Breast epithelium (tissue), 4 donors: ENCODE data around the gene ZC3H4. TPM values are rescaled to one million over a fixed set of nuclear protein-coding genes. Genes with fewer than 3 reads are reported as not detected.
A peak's percentile ranks its signal among the peaks of the same experiment; 100 is the strongest.

Experiments used
- DNase-seq, 2 donors: peaks; one replicate each; pipeline ENCODE4 v3.0.0-alpha.2; 2019; ENCODE audit warnings: low spot score in 2 of 2
- H3K27ac ChIP-seq, 2 donors: fragments of 200-600 bp; sonication (generic) in 1 of 2; one replicate each; pipeline ENCODE4 v1.5.1; 2016 to 2019; ENCODE audit warnings: mild to moderate bottlenecking in 1 of 2
- H3K27me3 ChIP-seq, 2 donors: fragments of 200-600 bp; sonication (generic) in 1 of 2; one replicate each; pipeline versions ENCODE4 v1.5.1 to v1.6.0; 2017 to 2019; ENCODE audit warnings: control low read depth in 1 of 2, mild to moderate bottlenecking in 1 of 2
- H3K36me3 ChIP-seq: fragments of 200-600 bp; one replicate; pipeline ENCODE4 v1.5.1; 2019
- H3K4me1 ChIP-seq, 2 donors: fragments of 200-600 bp; sonication (generic); one replicate each; pipeline ENCODE4 v1.5.1; 2016 to 2019; ENCODE audit warnings: control low read depth in 1 of 2
- H3K4me3 ChIP-seq, 3 donors: fragments of 200-600 bp; sonication (generic); 1 replicate in 2 of 3; 2 replicates in 1 of 3; pipeline ENCODE4 v1.5.1; 2016 to 2019; ENCODE audit warnings: mild to moderate bottlenecking in 3 of 3, moderate library complexity in 2 of 3
- H3K9me3 ChIP-seq, 2 donors: fragments of 200-600 bp; sonication (generic) in 1 of 2; one replicate each; pipeline ENCODE4 v1.5.1; 2016 to 2019; ENCODE audit warnings: control low read depth in 1 of 2
- POLR2A ChIP-seq: fragments of 450-650 bp; IDR thresholded peaks from one replicate; pipeline ENCODE4 v1.6.1; 2016; ENCODE audit warnings: antibody characterized with exemption, mild to moderate bottlenecking, moderate library complexity
- POLR2AphosphoS5 ChIP-seq, 3 donors: sonication (generic); formaldehyde crosslinking; IDR thresholded peaks; one replicate each; pipeline ENCODE4 v1.6.1; 2017; ENCODE audit warnings: antibody characterized with exemption in 3 of 3
- intact Hi-C: fragments of 100-400 bp; cut with DNase I; formaldehyde crosslinking; loops from one replicate; pipeline ENCODE4 v1.15.1; 2023; ENCODE audit warnings: low total_unique reads
- total RNA-seq, 3 donors: library from RNA; depleted of rRNA; stranded (reverse); fragments of >200 nt; gene quantifications; one replicate each; pipeline ENCODE4 v1.1.0, GENCODE V29; 2016
- TF ChIP-seq, protein P1 (sequence below), 3 donors: fragments of 450-650 bp; IDR thresholded peaks; one replicate each; pipeline ENCODE4 v1.5.1; 2016 to 2017; ENCODE audit warnings: antibody characterized with exemption in 3 of 3, mild to moderate bottlenecking in 3 of 3, moderate library complexity in 3 of 3

The ZC3H4 gene
- total RNA-seq, 3 donors from 2014 or later, result 17.7 to 23.4 (median 19.5) TPM

DNA sequence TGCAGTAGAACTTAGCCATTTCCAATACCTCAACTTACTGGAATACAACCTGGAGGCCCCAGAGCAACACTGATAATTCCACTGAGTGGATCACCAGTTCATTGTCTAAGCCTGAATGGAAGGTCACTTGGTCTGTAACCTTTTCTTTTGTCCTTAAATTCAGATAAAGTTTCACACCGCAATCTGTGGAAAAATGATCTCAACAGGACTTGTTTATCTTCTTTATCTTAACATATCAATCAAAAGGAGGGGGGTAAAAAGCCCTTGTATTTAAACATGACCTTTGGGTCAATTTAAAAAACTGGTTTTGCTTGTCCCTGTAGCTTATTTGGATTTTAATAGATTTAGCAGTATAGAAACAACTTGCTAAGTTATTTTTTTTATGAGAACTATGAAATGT is 38.6 kb upstream of the ZC3H4 start:
- peak overlapping the region in 1 of 2 donors; percentile 5 for H3K27ac ChIP-seq
- intact Hi-C loops, result no loop called here
- H3K9me3 ChIP-seq, result no peaks in the 10 kb centered on the region
- no peak for DNase-seq
- H3K4me3 ChIP-seq, result no peak overlapping the region
- TF ChIP-seq POLR2A (no peak), POLR2AphosphoS5 (IDR thresholded peaks at IDR 0.05) (no peak)
- TF ChIP-seq, protein P1, sequence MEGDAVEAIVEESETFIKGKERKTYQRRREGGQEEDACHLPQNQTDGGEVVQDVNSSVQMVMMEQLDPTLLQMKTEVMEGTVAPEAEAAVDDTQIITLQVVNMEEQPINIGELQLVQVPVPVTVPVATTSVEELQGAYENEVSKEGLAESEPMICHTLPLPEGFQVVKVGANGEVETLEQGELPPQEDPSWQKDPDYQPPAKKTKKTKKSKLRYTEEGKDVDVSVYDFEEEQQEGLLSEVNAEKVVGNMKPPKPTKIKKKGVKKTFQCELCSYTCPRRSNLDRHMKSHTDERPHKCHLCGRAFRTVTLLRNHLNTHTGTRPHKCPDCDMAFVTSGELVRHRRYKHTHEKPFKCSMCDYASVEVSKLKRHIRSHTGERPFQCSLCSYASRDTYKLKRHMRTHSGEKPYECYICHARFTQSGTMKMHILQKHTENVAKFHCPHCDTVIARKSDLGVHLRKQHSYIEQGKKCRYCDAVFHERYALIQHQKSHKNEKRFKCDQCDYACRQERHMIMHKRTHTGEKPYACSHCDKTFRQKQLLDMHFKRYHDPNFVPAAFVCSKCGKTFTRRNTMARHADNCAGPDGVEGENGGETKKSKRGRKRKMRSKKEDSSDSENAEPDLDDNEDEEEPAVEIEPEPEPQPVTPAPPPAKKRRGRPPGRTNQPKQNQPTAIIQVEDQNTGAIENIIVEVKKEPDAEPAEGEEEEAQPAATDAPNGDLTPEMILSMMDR (IDR thresholded peaks at IDR 0.05), result no peak
- no peaks in the 10 kb centered on the region for H3K27me3 ChIP-seq
- peaks cover 0 to 1% of the 10 kb centered on the region in 2 donors for H3K4me1 ChIP-seq
- no peaks in the 10 kb centered on the region for H3K36me3 ChIP-seq

DNA sequence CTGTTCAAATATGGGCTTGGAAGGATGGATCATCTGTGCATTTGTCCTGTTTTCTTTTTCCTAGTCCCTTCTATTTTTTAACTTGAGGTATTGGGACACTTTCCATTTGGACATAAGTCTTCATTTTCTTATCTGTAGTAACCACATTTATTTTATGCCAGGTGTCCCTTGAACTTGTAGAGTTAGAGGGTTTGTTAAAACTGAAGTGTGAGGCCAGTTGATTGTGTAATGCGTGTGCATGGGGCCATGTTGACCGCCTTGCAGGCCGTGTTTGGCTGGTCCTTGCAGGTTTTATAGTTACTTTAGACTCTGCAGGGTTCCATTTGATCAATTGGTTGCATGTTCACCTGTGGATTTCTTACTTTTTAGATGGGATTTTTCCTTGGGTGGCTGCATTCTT is 38.1 kb upstream of the ZC3H4 start:
- Histone ChIP-seq H3K4me1 (no peaks in the 10 kb centered on the region), H3K27me3 (no peaks in the 10 kb centered on the region), H3K4me3 (no peak overlapping the region), H3K27ac (no peak overlapping the region), H3K36me3 (no peaks in the 10 kb centered on the region), H3K9me3 (no peaks in the 10 kb centered on the region)
- no peak for DNase-seq
- intact Hi-C loops, result no loop called here
- TF ChIP-seq POLR2A (no peak), POLR2AphosphoS5 (IDR thresholded peaks at IDR 0.05) (no peak)
- TF ChIP-seq, protein P1 (IDR thresholded peaks at IDR 0.05), result no peak

DNA sequence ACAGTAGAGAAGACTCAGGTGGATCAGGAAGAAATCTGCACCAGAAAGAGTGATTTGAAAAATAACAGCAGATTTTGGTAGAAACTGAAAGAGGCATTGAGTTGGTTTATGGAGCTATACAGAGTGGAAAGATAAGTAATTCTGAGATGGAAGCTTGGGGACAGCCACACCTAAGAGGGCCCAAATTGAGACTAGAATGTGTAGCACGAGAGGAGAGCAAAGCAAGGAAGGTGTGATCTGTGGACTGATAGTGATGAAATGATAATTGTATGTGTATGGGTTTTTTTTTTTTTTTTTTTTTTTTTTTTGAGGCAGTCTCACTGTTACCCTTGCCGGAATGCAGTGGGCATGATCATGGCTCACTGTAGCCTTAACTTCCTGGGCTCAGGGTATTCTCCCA is 33.3 kb upstream of the ZC3H4 start:
- H3K9me3 ChIP-seq, result no peaks in the 10 kb centered on the region
- TF ChIP-seq, protein P1 (IDR thresholded peaks at IDR 0.05), result no peak
- no peak for TF ChIP-seq POLR2A
- TF ChIP-seq POLR2AphosphoS5 (IDR thresholded peaks at IDR 0.05), result no peak
- H3K27me3 ChIP-seq, result no peaks in the 10 kb centered on the region
- intact Hi-C loops, result no loop called here
- H3K36me3 ChIP-seq, result no peaks in the 10 kb centered on the region
- no peaks in the 10 kb centered on the region for H3K4me1 ChIP-seq
- H3K4me3 ChIP-seq, result no peak overlapping the region
- DNase-seq, result no peak
- no peak overlapping the region for H3K27ac ChIP-seq

DNA sequence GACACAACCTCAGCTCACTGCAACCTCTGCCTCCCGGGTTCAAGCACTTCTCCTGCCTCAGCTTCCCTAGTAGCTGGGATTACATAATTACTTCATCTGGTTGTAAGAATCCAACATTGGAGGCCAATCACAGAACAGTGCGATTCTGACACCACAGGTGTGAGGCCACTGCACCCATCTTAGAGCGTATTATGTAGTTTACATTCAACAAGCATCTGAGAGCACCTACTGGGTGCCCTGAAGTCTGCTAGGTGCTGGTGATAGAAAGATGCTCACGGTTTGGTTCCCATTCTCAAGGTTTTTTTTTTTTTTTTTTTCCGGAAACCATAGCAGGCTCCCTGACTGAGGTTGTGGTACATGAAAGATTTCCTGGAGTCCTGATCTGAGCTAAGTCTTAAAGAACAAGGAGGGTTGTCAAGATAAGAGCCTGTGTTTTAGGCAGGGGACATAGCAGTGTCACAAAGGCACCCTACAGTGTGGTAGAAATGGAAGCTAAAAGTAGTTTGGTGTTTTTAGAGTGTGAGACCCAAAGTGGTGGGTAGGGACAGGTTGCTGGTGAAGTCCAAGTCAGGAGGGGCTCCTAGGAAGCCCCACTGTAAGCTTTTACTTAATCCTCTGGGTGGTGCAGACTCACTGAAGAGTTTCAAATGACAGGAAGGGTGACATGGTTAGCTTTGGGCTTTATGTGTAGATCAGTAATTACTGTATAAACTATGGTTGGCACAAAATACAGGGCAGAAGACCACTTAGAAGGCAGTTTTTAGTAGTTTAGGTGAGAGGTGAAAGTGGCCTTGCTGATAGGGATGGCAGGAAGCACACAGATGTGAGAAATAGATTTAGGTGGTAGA is 32.3 kb upstream of the ZC3H4 start:
- Histone ChIP-seq H3K9me3 (no peaks in the 10 kb centered on the region), H3K27ac (no peak overlapping the region), H3K27me3 (no peaks in the 10 kb centered on the region), H3K4me3 (no peak overlapping the region), H3K4me1 (no peaks in the 10 kb centered on the region), H3K36me3 (no peaks in the 10 kb centered on the region)
- intact Hi-C loops, result no loop called here
- TF ChIP-seq POLR2A (no peak), POLR2AphosphoS5 (IDR thresholded peaks at IDR 0.05) (no peak)
- TF ChIP-seq, protein P1 (IDR thresholded peaks at IDR 0.05), result no peak
- no peak for DNase-seq

DNA sequence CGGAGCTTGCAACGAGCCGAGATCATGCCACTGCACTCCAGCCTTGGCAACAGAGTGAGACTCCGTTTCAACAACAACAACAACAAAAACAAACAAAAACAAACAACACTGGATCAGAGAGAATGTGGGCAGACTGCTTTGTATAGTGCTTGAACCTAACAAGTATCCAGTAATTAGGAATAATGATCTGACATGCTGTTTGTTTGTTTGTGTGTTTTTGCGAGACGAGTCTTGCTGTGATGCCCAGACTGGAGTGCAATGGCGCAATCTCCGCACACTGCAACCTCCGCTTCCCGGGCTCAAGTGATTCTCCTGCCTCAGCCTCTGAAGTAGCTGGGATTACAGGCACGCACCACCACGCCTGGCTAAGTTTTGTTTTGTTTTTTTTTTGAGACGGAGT is 31.1 kb upstream of the ZC3H4 start:
- intact Hi-C loops, result no loop called here
- no peaks in the 10 kb centered on the region for H3K36me3 ChIP-seq

More for the DNA sequence above, 31.1 kb upstream of the ZC3H4 start:
- Histone ChIP-seq H3K4me1 (no peaks in the 10 kb centered on the region), H3K27ac (no peak overlapping the region), H3K27me3 (no peaks in the 10 kb centered on the region), H3K4me3 (no peak overlapping the region), H3K9me3 (no peaks in the 10 kb centered on the region)
- TF ChIP-seq, protein P1 (IDR thresholded peaks at IDR 0.05), result no peak
- TF ChIP-seq POLR2A (no peak), POLR2AphosphoS5 (IDR thresholded peaks at IDR 0.05) (no peak)
- DNase-seq, result no peak
